NCI-H510A treated with DMSO at 0.1 percent for 48 hours (cell line): ENCODE measurements around the gene C13orf46.

Experiments used
- DNase-seq: peaks from one replicate; lab custom pipeline; 2025; lab: John Stamatoyannopoulos, UW

Gene C13orf46

GRCh38 chr13:113905942-113906341, 67.9 kb downstream of the C13orf46 start:
- no peak for DNase-seq

- no peak for DNase-seq
Observed at GRCh38 chr13:113905018-113905417, 68.9 kb downstream of the C13orf46 start.

- DNase-seq = no peak
Observed at GRCh38 chr13:113904411-113904810, 69.5 kb downstream of the C13orf46 start.

- no peak for DNase-seq
Observed at GRCh38 chr13:113903912-113904311, 70.0 kb downstream of the C13orf46 start.
